Sigmoid colon (tissue), 4 donors: ENCODE results near the gene TEDC1.

ENCODE experiments used
- CTCF ChIP-seq, 4 experiments: fragments of 450-650 bp in 3 of 4; fragments of 200-600 bp in 1 of 4; IDR thresholded peaks; one replicate each; pipeline ENCODE4 v1.5.1; 2016 to 2019; ENCODE audit warnings: antibody characterized with exemption in 4 of 4, mild to moderate bottlenecking in 3 of 4, moderate library complexity in 2 of 4
- EP300 ChIP-seq, 4 donors: sonication (generic); formaldehyde crosslinking; IDR thresholded peaks; one replicate each; pipeline ENCODE4 v1.6.1; 2017; ENCODE audit warnings: antibody characterized with exemption in 4 of 4
- POLR2A ChIP-seq, 2 donors: fragments of 450-650 bp; IDR thresholded peaks; one replicate each; pipeline ENCODE4 v1.6.1; 2016; ENCODE audit warnings: antibody characterized with exemption in 2 of 2, mild to moderate bottlenecking in 2 of 2, moderate library complexity in 2 of 2

DNA sequence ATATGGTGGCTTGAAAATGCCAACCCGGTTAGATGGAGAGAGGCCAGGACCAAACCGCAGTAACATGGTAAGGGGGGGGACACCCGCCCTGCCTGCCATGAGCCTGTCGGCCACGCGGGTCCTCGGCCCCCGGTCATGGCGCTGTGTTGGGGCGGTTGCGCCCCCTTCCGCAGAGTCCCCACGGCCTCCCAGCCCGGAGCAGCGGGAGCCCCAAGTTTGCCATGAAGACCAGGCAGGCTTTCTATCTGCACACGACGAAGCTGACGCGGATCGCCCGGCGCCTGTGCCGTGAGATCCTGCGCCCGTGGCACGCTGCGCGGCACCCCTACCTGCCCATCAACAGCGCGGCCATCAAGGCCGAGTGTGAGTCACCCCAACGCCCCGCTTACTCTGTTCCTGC, 26.5 kb upstream of the TEDC1 start:
- TF ChIP-seq CTCF (IDR thresholded peaks at IDR 0.05): no peak
- no peak for TF ChIP-seq POLR2A (IDR thresholded peaks at IDR 0.05)
- no peak for TF ChIP-seq EP300 (IDR thresholded peaks at IDR 0.05)
